ENCODE data around the gene FOXF2.

- TF ChIP-seq CTCF (IDR thresholded peaks at IDR 0.05) (no peak), ZFX (IDR thresholded peaks at IDR 0.05; ENCODE audit: borderline replicate concordance) (no peak)
Observed at GRCh38 chr6:1387876-1388629, 1.3 kb upstream of the FOXF2 start.
